Activated gamma-delta T cell (primary cell): ENCODE data around the gene LRP5.
"Not testable (repeated sequence)": the region's sequence is repeated elsewhere in the genome, so short reads cannot be mapped to it uniquely, and the experiment has no call there.

Experiments
- DNase-seq: peaks from one replicate; lab custom pipeline; 2025; lab: John Stamatoyannopoulos, UW

LRP5 gene

DNA sequence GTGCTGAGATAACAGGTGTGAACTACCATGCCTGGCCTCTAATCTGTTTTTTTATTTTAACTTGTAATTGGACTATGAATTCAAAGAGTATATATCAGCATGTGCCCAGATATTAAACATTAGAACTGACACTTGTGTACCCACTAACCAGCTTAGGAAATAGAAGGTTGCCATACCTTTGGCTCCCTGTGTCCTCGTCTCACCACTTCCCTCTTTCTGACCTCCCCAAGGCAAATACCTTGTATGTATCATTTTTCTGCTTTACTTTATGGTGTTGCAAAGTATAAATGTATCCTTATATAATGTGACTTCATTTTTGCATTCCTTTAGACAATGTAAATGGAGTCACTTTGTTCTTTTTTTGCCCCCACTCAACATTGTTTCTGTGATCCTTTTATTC is 157.3 kb downstream of the LRP5 start:
- DNase-seq, result no peak

DNA sequence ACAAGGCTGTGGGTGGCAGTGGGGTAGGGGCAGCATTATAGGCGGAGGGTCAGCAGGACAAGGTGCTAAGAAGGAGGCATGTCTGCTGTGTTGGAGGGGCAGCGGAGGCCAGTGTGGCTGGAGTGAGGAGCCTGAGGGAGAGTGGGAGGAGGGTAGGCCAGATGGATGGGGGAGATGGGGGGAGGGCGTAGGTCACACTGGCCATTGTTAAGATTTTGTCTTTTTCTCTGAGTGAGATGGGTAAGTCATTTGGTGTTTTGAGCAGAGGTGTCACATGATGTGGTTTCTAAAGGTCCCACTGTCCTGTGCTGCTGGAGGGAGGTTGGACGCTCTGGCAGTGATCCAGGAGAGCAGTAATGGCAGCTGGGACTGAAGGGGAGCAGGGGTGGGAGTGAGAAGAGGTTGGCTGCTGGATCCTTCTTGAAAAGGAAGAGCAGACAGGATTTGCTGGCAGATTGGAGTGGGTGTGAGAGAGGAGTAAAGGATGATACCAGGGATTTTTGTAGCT is 158.0 kb downstream of the LRP5 start:
- DNase-seq, result no peak

DNA sequence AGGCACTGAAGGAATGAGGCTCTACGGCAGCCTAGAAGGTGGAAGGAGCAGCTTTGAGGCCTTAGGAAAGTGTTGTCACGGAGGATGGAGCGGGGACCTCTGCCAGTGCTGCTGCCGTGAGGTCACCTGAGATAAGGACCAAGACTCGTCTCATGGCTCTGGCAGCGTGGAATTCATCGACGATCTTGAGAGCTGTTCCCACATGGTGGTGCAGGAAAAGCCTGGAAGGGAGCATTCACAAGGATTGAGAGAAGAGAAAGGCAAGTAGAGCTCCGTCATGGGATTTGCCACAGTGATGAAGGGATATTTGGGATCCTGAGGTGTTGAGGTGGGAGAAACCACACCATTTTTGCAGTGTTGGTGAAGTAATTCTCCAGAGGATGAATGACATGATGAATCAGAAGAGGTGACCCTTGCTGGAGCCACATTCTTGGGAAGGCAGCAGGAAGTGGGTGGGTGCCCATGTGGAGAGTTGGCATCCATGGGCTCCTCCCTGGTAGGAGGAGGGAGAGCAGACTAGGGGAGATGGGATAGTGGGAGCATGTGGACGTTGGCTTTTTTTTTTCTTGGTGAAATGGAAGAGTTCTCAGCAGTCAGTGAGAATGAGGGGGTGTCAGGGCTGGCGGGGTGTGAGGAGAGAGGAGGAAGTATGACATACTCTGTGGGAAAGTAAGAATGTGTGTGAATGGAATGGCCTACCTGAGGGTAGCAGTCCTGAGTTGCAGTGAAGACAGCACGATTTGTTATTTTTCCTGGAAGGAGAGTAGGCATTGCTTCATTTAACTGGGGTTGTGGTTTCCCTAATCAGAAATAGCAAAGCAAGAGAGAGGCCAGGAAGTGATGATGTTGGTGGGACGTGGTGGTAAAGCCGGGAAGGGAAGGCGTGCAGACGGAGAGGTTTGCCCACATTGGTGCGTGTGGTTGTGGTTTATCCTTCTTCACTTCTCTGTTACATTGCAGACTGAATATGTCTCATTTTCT is 159.3 kb downstream of the LRP5 start:
- DNase-seq, result no peak

DNA sequence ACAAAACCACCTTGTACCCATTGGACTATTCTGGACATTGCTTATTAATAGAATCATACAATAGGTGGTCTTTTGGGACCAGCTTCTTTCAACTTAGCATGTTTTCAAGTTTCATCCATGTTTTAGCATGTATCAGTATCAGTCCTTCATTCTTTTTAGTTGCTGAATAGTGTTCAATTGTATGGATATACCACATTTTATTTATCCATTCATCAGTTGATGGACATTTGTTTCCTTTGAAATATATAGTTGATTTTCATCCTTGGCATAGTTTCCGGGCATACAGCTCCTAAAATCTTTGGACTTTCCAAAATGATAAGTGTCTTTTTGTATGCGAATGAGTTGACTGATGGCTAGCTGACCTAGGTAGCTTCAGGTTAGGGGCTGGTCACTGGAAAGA is 160.4 kb downstream of the LRP5 start:
- no peak for DNase-seq

DNA sequence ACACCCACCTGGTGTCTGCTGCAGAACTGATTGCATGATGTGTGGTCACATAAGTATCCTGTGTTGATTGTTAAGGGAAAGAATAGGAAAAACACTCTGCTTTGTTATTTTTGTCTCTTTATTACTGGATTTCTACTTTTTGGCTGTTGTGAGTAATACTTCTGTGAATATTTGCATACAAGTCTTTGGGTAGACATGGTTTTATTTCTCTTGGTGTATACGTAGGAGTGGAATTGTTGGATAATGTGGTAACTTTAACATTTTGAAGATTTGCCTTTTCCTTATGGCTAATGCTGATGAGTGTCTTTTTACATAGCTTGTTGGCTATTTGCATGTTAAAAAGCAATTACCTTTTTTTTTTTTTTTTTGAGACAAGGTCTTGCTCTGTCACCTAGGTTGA is 161.3 kb downstream of the LRP5 start:
- no peak for DNase-seq

DNA sequence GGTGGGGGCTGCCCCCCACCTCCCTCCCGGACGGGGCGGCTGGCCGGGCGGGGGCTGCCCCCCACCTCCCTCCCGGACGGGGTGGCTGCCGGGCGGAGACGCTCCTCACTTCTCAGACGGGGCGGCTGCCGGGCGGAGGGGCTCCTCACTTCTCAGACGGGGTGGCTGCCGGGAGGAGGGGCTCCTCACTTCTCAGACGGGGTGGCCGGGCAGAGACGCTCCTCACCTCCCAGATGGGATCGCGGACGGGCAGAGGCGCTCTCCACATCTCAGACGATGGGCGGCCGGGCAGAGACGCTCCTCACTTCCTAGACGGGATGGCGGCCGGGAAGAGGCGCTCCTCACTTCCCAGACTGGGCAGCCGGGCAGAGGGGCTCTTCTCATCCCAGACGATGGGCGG is 163.2 kb downstream of the LRP5 start:
- not testable (repeated sequence) for DNase-seq

GRCh38 chr11:68479390-68479789 is 167.0 kb downstream of the LRP5 start:
- DNase-seq, result no peak

DNA sequence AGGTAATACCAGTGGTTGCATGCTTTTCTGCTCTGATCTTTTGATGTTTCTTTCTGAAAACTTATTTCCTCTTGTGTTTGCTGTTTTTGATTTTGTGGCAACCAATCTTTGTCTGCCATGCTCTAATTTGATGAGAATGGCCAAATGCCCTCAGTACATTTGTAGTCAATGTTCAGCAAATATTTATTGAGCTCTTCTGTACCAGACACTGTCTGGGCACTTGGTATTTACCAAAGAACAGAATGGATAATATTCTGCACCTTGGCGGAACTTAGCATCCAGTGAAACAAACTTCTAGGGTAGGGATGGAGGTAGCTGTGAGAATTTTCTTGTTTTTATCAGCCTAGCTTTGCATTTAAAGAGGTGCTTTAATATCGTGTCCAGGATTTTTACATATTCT is 167.8 kb downstream of the LRP5 start:
- no peak for DNase-seq

GRCh38 chr11:68480852-68481510 is 168.6 kb downstream of the LRP5 start:
- no peak for DNase-seq

DNA sequence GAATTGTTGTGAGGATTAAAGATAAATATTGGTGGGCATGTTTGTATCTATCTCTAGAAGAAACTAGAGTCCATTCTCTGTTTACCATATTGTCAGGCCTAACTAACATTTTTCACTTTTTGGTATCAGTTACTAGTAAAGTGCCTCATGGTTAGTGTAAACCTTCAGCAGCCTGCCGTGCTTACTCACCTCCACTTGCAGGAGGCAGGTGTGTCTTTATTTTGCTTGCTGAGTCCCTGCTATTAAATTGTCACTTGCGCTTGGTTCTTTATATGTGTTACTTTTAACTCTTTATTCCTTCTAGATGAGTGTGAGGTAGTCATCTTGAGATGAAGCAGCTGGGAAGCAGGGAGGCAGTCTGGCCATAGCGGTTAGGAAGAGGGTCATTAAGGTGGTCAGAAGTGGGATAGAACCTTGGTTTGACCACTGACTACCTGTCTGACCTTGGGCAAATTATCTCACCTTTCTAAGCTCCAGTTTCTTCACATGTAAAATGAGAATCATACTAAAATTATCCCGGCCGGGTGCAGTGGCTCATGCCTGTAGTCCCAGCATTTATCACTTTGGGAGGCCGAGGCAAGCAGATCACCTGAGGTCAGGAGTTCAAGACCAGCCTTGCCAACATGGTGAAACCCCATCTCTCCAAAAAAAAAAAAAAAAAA is 169.3 kb downstream of the LRP5 start:
- DNase-seq, result no peak

GRCh38 chr11:68488623-68489022 is 176.2 kb downstream of the LRP5 start:
- DNase-seq, result no peak

DNA sequence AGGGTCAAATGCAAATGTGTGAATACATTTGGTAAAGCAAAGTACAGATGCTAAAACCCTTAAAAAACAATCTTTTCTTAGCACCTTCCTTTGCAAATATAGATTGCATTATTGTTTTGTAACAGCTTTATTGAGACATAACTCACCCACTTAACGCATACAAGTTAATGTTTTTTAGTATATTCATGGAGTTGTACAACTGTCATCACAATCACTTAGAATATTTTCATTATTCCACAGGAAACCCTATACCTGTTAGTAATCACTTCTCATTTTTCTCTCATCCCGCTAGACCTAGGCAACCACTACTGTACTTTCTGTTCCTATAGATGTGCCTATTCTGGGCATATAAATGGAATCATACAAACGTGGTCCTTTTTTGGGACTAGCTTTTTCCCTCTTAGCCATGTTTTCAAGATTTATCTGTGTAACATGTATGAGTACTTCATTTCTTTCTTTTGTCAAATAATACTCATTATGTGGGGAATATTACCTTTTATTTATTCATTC is 182.9 kb downstream of the LRP5 start:
- DNase-seq, result no peak

GRCh38 chr11:68495872-68496271 is 183.5 kb downstream of the LRP5 start:
- no peak for DNase-seq

DNA sequence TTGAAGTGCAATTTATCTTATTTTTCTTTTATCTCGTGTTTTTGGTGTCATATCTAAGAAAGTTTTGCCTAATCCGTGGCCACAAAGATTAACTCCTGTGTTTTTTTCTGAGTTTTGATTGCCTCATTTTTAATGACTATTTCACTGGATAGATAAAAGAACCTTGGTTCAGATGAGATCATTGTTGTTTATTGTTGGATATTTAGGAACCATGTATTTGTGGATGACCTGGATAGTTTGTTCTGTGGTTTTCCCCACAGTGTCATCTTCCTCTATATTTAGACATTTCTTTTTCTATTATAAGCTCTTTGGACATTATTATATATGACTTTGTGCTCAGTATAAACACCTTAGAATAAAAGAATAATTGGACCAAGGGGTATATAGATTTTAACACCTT is 185.4 kb downstream of the LRP5 start:
- DNase-seq, result no peak

GRCh38 chr11:68498321-68498720 is 185.9 kb downstream of the LRP5 start:
- no peak for DNase-seq
